ENCODE data around the gene PRR13. TPM values are rescaled to one million over a fixed set of nuclear protein-coding genes. Genes with fewer than 3 reads are reported as not detected.
A peak's percentile ranks its signal among the peaks of the same experiment; 100 is the strongest.

PRR13 gene
- total and polyA plus RNA-seq, 2 of the 13 experiments (the other 11 are each of a cell fraction or from before 2014, with no cell fraction given) = 65.0 to 102 TPM

GRCh38 chr12:53451661-53452158 is 10.2 kb downstream of the PRR13 start, which contains the start of gene PCBP2 (continued):
- TF ChIP-seq TERF1 (CRISPR knock-in tag; IDR thresholded peaks at IDR 0.05) (no peak), ZNF605 (CRISPR knock-in tag; IDR thresholded peaks at IDR 0.05) (0 out of 2 replicates have a peak, but pooled peaks have one; percentile 52), HNF4A (CRISPR knock-in tag; IDR thresholded peaks at IDR 0.05) (peak; percentile 55), ZBTB7B (CRISPR knock-in tag; IDR thresholded peaks at IDR 0.05) (peak; percentile 61; the same call in 1 of the 2 replicates), SNAPC2 (CRISPR knock-in tag; IDR thresholded peaks at IDR 0.05) (0 out of 2 replicates have a peak, but pooled peaks have one; percentile 64), TFAP4 (IDR thresholded peaks at IDR 0.05; ENCODE audit: borderline replicate concordance, low read depth) (peak; percentile 45; the same call in 1 of the 2 replicates), TAF1 (CRISPR knock-in tag; IDR thresholded peaks at IDR 0.05) (peak; percentile 71), TP53 (CRISPR knock-in tag; conservative IDR thresholded peaks at IDR 0.05) (0 out of 2 replicates have a peak, but pooled peaks have one; percentile 59), ZFP36L2 (CRISPR knock-in tag; IDR thresholded peaks at IDR 0.05) (no peak), BCLAF1 (IDR thresholded peaks at IDR 0.05) (no peak), ZSCAN29 (CRISPR knock-in tag; conservative IDR thresholded peaks at IDR 0.05) (no peak), KMT2B (CRISPR knock-in tag; IDR thresholded peaks at IDR 0.05) (peak; percentile 87), ZNF761 (CRISPR knock-in tag; conservative IDR thresholded peaks at IDR 0.05) (peak; percentile 70; the same call in 1 of the 2 replicates), SKIL (CRISPR knock-in tag; IDR thresholded peaks at IDR 0.05; ENCODE audit: borderline replicate concordance) (peak; percentile 41; the same call in 1 of the 2 replicates), KDM3A (CRISPR knock-in tag; IDR thresholded peaks at IDR 0.05; ENCODE audit: low read depth) (peak; percentile 78; the same call in 1 of the 2 replicates), PAWR (CRISPR knock-in tag; IDR thresholded peaks at IDR 0.05; ENCODE audit: borderline replicate concordance) (no peak), ZNF569 (CRISPR knock-in tag; IDR thresholded peaks at IDR 0.05; ENCODE audit: borderline replicate concordance) (no peak), SMC3 (IDR thresholded peaks at IDR 0.05; ENCODE audit: low read length) (peak; percentile 22), ZNF253 (CRISPR knock-in tag; IDR thresholded peaks at IDR 0.05; ENCODE audit: borderline replicate concordance) (no peak), HDAC6 (IDR thresholded peaks at IDR 0.05; ENCODE audit: low read depth, low read length) (no peak), KLF12 (CRISPR knock-in tag; IDR thresholded peaks at IDR 0.05; ENCODE audit: borderline replicate concordance) (peak; percentile 71), HDAC2 (CRISPR knock-in tag; IDR thresholded peaks at IDR 0.05) (peak; percentile 73), HNRNPL (IDR thresholded peaks at IDR 0.05; ENCODE audit: low read depth, low read length) (no peak), RFXANK (CRISPR knock-in tag; IDR thresholded peaks at IDR 0.05) (0 out of 2 replicates have a peak, but pooled peaks have one; percentile 23), THAP11 (CRISPR knock-in tag; IDR thresholded peaks at IDR 0.05) (peak; percentile 94), TRIM24 (CRISPR knock-in tag; IDR thresholded peaks at IDR 0.05) (no peak)

Measured in HepG2 (cell line).